ENCODE measurements around the gene USO1. TPM values are rescaled to one million over a fixed set of nuclear protein-coding genes. Genes with fewer than 3 reads are reported as not detected.
A peak's percentile ranks its signal among the peaks of the same experiment; 100 is the strongest.

The USO1 gene
- total and polyA plus RNA-seq, 2 of the 13 experiments (the other 11 are each of a cell fraction or from before 2014, with no cell fraction given): 52.2 to 87.7 TPM

DNA sequence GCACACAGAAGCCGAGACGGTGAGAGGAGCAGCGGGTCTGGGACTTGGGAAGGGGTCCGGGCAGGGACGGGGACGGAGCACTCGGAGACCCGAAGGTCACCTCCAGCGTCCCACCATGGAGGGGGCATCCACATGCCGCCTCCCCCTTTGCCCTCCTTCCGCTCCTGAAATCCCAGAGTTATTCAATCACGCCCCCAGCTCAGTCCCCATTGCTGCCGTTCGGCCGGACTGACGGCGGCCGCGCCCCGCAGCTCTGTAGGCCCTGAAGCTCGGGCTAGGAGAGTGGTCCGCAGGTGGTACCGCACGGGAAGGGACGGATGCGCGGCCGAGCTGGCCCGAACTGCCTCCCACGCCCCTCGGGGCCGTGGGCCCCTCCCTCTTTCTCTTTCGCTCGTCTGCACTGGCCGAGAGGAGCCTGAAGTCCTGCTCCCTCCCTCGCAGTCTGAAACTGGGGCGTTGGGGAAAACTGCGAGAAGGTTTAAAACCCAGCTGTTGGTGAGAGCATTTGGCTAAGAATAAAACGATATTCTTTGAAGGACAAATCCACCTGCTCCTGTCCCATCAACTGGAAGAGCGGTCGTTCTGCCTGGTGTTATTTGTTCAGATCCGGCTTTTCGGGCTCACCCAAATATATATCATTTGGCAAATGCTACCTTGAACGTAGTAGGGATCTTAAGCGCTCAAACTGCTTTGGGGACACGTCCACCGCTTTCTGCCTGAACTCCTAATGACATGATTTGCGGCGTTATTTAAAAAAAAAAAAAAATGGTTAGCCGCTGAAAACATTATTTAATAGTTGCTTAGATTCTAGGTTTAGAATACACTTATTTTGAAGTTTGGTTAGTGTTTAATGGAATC is 719 bp downstream of the USO1 start (continued):
- TF ChIP-seq ZNF775 (CRISPR knock-in tag; IDR thresholded peaks at IDR 0.05; ENCODE audit: borderline replicate concordance) (no peak), HMG20B (CRISPR knock-in tag; conservative IDR thresholded peaks at IDR 0.05) (no peak), ZSCAN31 (CRISPR knock-in tag; IDR thresholded peaks at IDR 0.05; ENCODE audit: low read depth) (no peak), MLLT10 (CRISPR knock-in tag; IDR thresholded peaks at IDR 0.05) (no peak), ZNF772 (CRISPR knock-in tag; IDR thresholded peaks at IDR 0.05) (no peak), CBX1 (IDR thresholded peaks at IDR 0.05; ENCODE audit: low read depth) (no peak), SRY (CRISPR knock-in tag; IDR thresholded peaks at IDR 0.05) (peak; percentile 39; the same call in 1 of the 2 replicates), MED8 (CRISPR knock-in tag; IDR thresholded peaks at IDR 0.05; ENCODE audit: insufficient replicate concordance) (no peak), EP300 (IDR thresholded peaks at IDR 0.05; ENCODE audit: low read depth in 2 of 2, low read length in 2 of 2) (no peak), EP300 (CRISPR knock-in tag; IDR thresholded peaks at IDR 0.05; ENCODE audit: borderline replicate concordance) (no peak), ATRX (CRISPR knock-in tag; IDR thresholded peaks at IDR 0.05; ENCODE audit: borderline replicate concordance) (no peak), TCF7 (IDR thresholded peaks at IDR 0.05; ENCODE audit: low read depth) (no peak), ZNF678 (CRISPR knock-in tag; IDR thresholded peaks at IDR 0.05) (0 out of 2 replicates have a peak, but pooled peaks have one; percentile 15), MZF1 (CRISPR knock-in tag; IDR thresholded peaks at IDR 0.05; ENCODE audit: borderline replicate concordance) (no peak), ZNF629 (CRISPR knock-in tag; conservative IDR thresholded peaks at IDR 0.05) (0 out of 2 replicates have a peak, but pooled peaks have one; percentile 27)
- TF ChIP-seq, protein P1, sequence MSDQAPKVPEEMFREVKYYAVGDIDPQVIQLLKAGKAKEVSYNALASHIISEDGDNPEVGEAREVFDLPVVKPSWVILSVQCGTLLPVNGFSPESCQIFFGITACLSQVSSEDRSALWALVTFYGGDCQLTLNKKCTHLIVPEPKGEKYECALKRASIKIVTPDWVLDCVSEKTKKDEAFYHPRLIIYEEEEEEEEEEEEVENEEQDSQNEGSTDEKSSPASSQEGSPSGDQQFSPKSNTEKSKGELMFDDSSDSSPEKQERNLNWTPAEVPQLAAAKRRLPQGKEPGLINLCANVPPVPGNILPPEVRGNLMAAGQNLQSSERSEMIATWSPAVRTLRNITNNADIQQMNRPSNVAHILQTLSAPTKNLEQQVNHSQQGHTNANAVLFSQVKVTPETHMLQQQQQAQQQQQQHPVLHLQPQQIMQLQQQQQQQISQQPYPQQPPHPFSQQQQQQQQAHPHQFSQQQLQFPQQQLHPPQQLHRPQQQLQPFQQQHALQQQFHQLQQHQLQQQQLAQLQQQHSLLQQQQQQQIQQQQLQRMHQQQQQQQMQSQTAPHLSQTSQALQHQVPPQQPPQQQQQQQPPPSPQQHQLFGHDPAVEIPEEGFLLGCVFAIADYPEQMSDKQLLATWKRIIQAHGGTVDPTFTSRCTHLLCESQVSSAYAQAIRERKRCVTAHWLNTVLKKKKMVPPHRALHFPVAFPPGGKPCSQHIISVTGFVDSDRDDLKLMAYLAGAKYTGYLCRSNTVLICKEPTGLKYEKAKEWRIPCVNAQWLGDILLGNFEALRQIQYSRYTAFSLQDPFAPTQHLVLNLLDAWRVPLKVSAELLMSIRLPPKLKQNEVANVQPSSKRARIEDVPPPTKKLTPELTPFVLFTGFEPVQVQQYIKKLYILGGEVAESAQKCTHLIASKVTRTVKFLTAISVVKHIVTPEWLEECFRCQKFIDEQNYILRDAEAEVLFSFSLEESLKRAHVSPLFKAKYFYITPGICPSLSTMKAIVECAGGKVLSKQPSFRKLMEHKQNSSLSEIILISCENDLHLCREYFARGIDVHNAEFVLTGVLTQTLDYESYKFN (CRISPR knock-in tag; conservative IDR thresholded peaks at IDR 0.05): no peak
- TF ChIP-seq, protein P2, sequence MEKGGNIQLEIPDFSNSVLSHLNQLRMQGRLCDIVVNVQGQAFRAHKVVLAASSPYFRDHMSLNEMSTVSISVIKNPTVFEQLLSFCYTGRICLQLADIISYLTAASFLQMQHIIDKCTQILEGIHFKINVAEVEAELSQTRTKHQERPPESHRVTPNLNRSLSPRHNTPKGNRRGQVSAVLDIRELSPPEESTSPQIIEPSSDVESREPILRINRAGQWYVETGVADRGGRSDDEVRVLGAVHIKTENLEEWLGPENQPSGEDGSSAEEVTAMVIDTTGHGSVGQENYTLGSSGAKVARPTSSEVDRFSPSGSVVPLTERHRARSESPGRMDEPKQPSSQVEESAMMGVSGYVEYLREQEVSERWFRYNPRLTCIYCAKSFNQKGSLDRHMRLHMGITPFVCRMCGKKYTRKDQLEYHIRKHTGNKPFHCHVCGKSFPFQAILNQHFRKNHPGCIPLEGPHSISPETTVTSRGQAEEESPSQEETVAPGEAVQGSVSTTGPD (CRISPR knock-in tag; IDR thresholded peaks at IDR 0.05): 0 out of 2 replicates have a peak, but pooled peaks have one; percentile 16
- TF ChIP-seq, protein P3, sequence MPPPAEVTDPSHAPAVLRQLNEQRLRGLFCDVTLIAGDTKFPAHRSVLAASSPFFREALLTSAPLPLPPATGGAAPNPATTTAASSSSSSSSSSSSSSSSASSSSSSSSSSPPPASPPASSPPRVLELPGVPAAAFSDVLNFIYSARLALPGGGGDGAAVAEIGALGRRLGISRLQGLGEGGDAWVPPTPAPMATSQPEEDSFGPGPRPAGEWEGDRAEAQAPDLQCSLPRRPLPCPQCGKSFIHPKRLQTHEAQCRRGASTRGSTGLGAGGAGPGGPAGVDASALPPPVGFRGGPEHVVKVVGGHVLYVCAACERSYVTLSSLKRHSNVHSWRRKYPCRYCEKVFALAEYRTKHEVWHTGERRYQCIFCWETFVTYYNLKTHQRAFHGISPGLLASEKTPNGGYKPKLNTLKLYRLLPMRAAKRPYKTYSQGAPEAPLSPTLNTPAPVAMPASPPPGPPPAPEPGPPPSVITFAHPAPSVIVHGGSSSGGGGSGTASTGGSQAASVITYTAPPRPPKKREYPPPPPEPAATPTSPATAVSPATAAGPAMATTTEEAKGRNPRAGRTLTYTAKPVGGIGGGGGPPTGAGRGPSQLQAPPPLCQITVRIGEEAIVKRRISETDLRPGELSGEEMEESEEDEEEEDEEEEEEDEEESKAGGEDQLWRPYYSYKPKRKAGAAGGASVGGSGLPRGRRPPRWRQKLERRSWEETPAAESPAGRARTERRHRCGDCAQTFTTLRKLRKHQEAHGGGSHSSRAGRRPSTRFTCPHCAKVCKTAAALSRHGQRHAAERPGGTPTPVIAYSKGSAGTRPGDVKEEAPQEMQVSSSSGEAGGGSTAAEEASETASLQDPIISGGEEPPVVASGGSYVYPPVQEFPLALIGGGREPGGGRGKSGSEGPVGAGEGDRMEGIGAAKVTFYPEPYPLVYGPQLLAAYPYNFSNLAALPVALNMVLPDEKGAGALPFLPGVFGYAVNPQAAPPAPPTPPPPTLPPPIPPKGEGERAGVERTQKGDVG (CRISPR knock-in tag; IDR thresholded peaks at IDR 0.05; ENCODE audit: borderline replicate concordance): no peak
